Measurements from ENCODE around the gene PRICKLE2. TPM values are rescaled to one million over a fixed set of nuclear protein-coding genes. Genes with fewer than 3 reads are reported as not detected.

Gene PRICKLE2
- polyA plus RNA-seq, 3 donors: not detected

- Mint-ChIP-seq H3K36me3 (no peaks in the 10 kb centered on the region), H3K4me3 (no peak overlapping the region), H3K27ac (no peak overlapping the region), H3K4me1 (no peaks in the 10 kb centered on the region), H3K9me3 (peaks cover 1 to 14% (median 3%) of the 10 kb centered on the region in 7 donors), H3K27me3 (ENCODE audit: low read depth in 3 of 3) (peaks cover 0 to 9% (median 1%) of the 10 kb centered on the region in 3 donors)
- H3K79me2 ChIP-seq (ENCODE audit: insufficient read depth, low read length): no peaks in the 10 kb centered on the region
- no peaks in the 10 kb centered on the region for H3K36me3 ChIP-seq (replicated peaks in 1 of 2; ENCODE audit: control insufficient read depth in 1 of 2, insufficient read depth in 2 of 2, low read length in 2 of 2)
- TF ChIP-seq CTCF (IDR thresholded peaks at IDR 0.05): no peak
- H3K9me3 ChIP-seq (replicated peaks in 1 of 2; ENCODE audit: control insufficient read depth in 1 of 2, insufficient read depth in 1 of 2, low read length in 2 of 2): peaks cover 0 to 4% of the 10 kb centered on the region in 2 donors
- no peak overlapping the region for H3K27ac ChIP-seq (ENCODE audit: low read depth in 1 of 2, low read length in 2 of 2)
- no peak overlapping the region for H3K4me2 ChIP-seq (replicated peaks; ENCODE audit: extremely low read depth, low read length, poor library complexity, severe bottlenecking)
- H3K4me1 ChIP-seq (ENCODE audit: control insufficient read depth in 1 of 2, insufficient read depth in 2 of 2, low read length in 2 of 2): no peaks in the 10 kb centered on the region
- H3K4me3 ChIP-seq (replicated peaks in 1 of 3; ENCODE audit: low read depth in 2 of 3, low read length in 3 of 3): no peak overlapping the region
- no peaks in the 10 kb centered on the region for H3K27me3 ChIP-seq (ENCODE audit: control insufficient read depth in 2 of 2, insufficient read depth in 2 of 2, low read length in 2 of 2)
- no peak overlapping the region for H3K9ac ChIP-seq (ENCODE audit: insufficient read depth, low read length, poor library complexity, severe bottlenecking)
- intact Hi-C loops (cut with micrococcal nuclease): no loop called here
- H2AFZ ChIP-seq (ENCODE audit: insufficient read depth, low read depth, low read length, poor library complexity, severe bottlenecking): no peak overlapping the region
- H4K20me1 ChIP-seq (ENCODE audit: insufficient read depth, low read length): no peaks in the 10 kb centered on the region
- 80% methylated on average over 3 of the region's 9 CpGs for WGBS (ENCODE audit: insufficient coverage)
- no peak for DNase-seq
Measured at GRCh38 chr3:64152676-64153466, 72.4 kb downstream of the PRICKLE2 start.

GRCh38 chr3:64152086-64152485 lies 73.2 kb downstream of the PRICKLE2 start:
- H3K27ac Mint-ChIP-seq: no peak overlapping the region
- no peak overlapping the region for H3K4me2 ChIP-seq (replicated peaks; ENCODE audit: extremely low read depth, low read length, poor library complexity, severe bottlenecking)

More at GRCh38 chr3:64152086-64152485, 73.2 kb downstream of the PRICKLE2 start:
- no peak overlapping the region for H3K4me3 ChIP-seq (replicated peaks in 1 of 3; ENCODE audit: low read depth in 2 of 3, low read length in 3 of 3)
- no peak overlapping the region for H2AFZ ChIP-seq (ENCODE audit: insufficient read depth, low read depth, low read length, poor library complexity, severe bottlenecking)
- H3K36me3 Mint-ChIP-seq: no peaks in the 10 kb centered on the region
- H3K27ac ChIP-seq (ENCODE audit: low read depth in 1 of 2, low read length in 2 of 2): no peak overlapping the region
- no peaks in the 10 kb centered on the region for H3K79me2 ChIP-seq (ENCODE audit: insufficient read depth, low read length)
- intact Hi-C loops (cut with micrococcal nuclease): no loop called here
- 100% methylated on average over 1 of the region's 2 CpGs for WGBS (ENCODE audit: insufficient coverage)
- no peaks in the 10 kb centered on the region for H3K36me3 ChIP-seq (replicated peaks in 1 of 2; ENCODE audit: control insufficient read depth in 1 of 2, insufficient read depth in 2 of 2, low read length in 2 of 2)
- no peaks in the 10 kb centered on the region for H3K4me1 ChIP-seq (ENCODE audit: control insufficient read depth in 1 of 2, insufficient read depth in 2 of 2, low read length in 2 of 2)
- no peaks in the 10 kb centered on the region for H3K4me1 Mint-ChIP-seq
- peaks cover 0 to 9% of the 10 kb centered on the region in 2 donors for H3K9me3 ChIP-seq (replicated peaks in 1 of 2; ENCODE audit: control insufficient read depth in 1 of 2, insufficient read depth in 1 of 2, low read length in 2 of 2)
- H3K9me3 Mint-ChIP-seq: peaks cover 1 to 14% (median 7%) of the 10 kb centered on the region in 7 donors
- H4K20me1 ChIP-seq (ENCODE audit: insufficient read depth, low read length): no peaks in the 10 kb centered on the region
- no peak for TF ChIP-seq CTCF (IDR thresholded peaks at IDR 0.05)
- no peak overlapping the region for H3K4me3 Mint-ChIP-seq
- no peak overlapping the region for H3K9ac ChIP-seq (ENCODE audit: insufficient read depth, low read length, poor library complexity, severe bottlenecking)
- H3K27me3 Mint-ChIP-seq (ENCODE audit: low read depth in 3 of 3): peaks cover 0 to 6% (median 1%) of the 10 kb centered on the region in 3 donors
- H3K27me3 ChIP-seq (ENCODE audit: control insufficient read depth in 2 of 2, insufficient read depth in 2 of 2, low read length in 2 of 2): no peaks in the 10 kb centered on the region
- DNase-seq: no peak

All from CD14-positive monocyte (primary cell).